ENCODE data around the gene TMEM168. TPM values are rescaled to one million over a fixed set of nuclear protein-coding genes. Genes with fewer than 3 reads are reported as not detected.

The TMEM168 gene
- total RNA-seq, 1 donor from 2014 or later = 29.4 TPM

DNA sequence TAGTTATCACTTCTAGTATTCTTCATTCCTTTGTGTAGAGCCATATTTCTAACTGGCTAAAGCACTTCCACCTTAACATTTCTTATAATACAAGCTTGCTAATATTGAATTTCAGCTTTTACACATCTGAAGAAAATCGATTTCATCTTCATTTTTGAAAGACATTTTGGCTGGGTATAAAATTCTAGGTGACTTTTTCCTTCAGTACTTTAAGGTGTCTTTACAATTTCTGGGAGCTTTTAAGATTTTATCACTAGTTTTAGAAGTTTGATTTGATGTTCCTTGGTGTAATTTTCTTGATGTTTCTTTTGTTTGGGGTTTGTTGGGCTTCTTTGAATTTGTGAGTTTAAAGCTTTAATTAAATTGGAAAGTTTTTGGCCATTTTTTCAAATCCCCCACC, 38.5 kb upstream of the TMEM168 start:
- Mint-ChIP-seq H3K27me3 (ENCODE audit: insufficient read depth, low read depth) (no peaks in the 10 kb centered on the region), H3K27ac (no peak overlapping the region), H3K4me3 (no peak overlapping the region), H3K36me3 (peaks cover 57% of the 10 kb centered on the region), H3K4me1 (no peaks in the 10 kb centered on the region), H3K9me3 (peaks cover 15% of the 10 kb centered on the region)
- H3K36me3 ChIP-seq = peaks cover 38% of the 10 kb centered on the region
- no peak overlapping the region for H3K4me2 ChIP-seq
- H3K9me3 ChIP-seq (ENCODE audit: low read depth) = no peaks in the 10 kb centered on the region
- no peaks in the 10 kb centered on the region for H3F3A ChIP-seq (ENCODE audit: low read depth)
- H3K4me1 ChIP-seq = no peaks in the 10 kb centered on the region
- H4K20me1 ChIP-seq (ENCODE audit: low read depth) = no peaks in the 10 kb centered on the region
- no peak overlapping the region for H3K9ac ChIP-seq
- no peaks in the 10 kb centered on the region for H3K27me3 ChIP-seq
- no peak overlapping the region for H3K4me3 ChIP-seq
- TF ChIP-seq EZH2 (IDR thresholded peaks at IDR 0.05) (no peak), EZH2phosphoT487 (IDR thresholded peaks at IDR 0.05) (no peak)
- TF ChIP-seq, protein P1, sequence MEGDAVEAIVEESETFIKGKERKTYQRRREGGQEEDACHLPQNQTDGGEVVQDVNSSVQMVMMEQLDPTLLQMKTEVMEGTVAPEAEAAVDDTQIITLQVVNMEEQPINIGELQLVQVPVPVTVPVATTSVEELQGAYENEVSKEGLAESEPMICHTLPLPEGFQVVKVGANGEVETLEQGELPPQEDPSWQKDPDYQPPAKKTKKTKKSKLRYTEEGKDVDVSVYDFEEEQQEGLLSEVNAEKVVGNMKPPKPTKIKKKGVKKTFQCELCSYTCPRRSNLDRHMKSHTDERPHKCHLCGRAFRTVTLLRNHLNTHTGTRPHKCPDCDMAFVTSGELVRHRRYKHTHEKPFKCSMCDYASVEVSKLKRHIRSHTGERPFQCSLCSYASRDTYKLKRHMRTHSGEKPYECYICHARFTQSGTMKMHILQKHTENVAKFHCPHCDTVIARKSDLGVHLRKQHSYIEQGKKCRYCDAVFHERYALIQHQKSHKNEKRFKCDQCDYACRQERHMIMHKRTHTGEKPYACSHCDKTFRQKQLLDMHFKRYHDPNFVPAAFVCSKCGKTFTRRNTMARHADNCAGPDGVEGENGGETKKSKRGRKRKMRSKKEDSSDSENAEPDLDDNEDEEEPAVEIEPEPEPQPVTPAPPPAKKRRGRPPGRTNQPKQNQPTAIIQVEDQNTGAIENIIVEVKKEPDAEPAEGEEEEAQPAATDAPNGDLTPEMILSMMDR (IDR thresholded peaks at IDR 0.05) = no peak
- no peaks in the 10 kb centered on the region for H3K79me2 ChIP-seq (ENCODE audit: low read depth)
- no peak overlapping the region for H2AFZ ChIP-seq (replicated peaks)
- no peak overlapping the region for H3K27ac ChIP-seq
- no peak for DNase-seq (ENCODE audit: low spot score)

DNA sequence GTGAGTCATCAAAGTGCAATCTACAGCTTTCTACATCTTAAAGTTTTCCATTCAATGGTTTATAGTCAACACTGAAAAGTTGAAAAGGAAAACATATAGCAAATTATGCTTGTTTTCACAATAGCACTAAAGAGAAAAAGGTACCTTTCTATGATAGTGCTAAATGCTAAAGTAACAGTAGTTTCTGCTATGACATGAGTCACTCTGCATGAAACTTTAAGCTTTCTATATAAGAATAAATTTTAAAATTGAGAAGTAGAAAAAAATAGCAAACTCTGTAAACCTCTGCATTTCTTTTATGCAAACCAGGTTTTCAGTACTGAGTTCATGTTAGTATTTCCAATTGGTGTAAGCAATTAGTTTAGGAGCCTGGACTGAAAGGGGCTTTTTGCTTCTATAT, 31.2 kb upstream of the TMEM168 start:
- peaks cover 11% of the 10 kb centered on the region for H3K36me3 ChIP-seq
- no peak for DNase-seq (ENCODE audit: low spot score)
- no peak overlapping the region for H3K27ac ChIP-seq
- Mint-ChIP-seq H3K4me1 (no peaks in the 10 kb centered on the region), H3K9me3 (no peaks in the 10 kb centered on the region), H3K27ac (no peak overlapping the region), H3K27me3 (ENCODE audit: insufficient read depth, low read depth) (no peaks in the 10 kb centered on the region), H3K36me3 (peaks cover 27% of the 10 kb centered on the region), H3K4me3 (no peak overlapping the region)
- no peaks in the 10 kb centered on the region for H3K9me3 ChIP-seq (ENCODE audit: low read depth)
- H3K9ac ChIP-seq = no peak overlapping the region
- no peak overlapping the region for H2AFZ ChIP-seq (replicated peaks)
- no peaks in the 10 kb centered on the region for H3K79me2 ChIP-seq (ENCODE audit: low read depth)
- H3K4me3 ChIP-seq = no peak overlapping the region
- no peaks in the 10 kb centered on the region for H3K4me1 ChIP-seq
- no peaks in the 10 kb centered on the region for H4K20me1 ChIP-seq (ENCODE audit: low read depth)
- no peak for TF ChIP-seq EZH2phosphoT487 (IDR thresholded peaks at IDR 0.05)
- no peak overlapping the region for H3K4me2 ChIP-seq
- H3F3A ChIP-seq (ENCODE audit: low read depth) = no peaks in the 10 kb centered on the region
- no peaks in the 10 kb centered on the region for H3K27me3 ChIP-seq

DNA sequence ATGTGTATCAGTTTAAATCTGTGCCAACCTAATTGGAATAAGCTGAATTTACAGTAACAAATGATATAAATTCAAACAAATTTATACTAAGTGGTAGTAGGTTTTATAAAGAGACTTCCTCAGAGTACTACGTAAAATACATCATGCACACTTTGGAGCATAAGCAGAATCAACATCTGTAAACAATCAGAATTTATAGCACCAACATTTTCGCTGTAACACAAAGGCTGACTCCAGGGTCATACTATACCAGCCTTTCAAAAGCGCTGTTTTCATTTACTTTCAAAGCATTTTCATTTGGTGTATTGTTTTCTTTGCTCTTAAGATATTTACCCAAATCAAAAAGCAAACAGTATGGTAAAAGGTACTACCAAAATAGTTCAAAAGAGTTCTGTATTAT, 29.3 kb upstream of the TMEM168 start:
- H3K27me3 Mint-ChIP-seq (ENCODE audit: insufficient read depth, low read depth) = peaks cover 2% of the 10 kb centered on the region
- Histone ChIP-seq H3K4me1 (no peaks in the 10 kb centered on the region), H3K79me2 (ENCODE audit: low read depth) (no peaks in the 10 kb centered on the region), H2AFZ (replicated peaks) (no peak overlapping the region), H3K27me3 (no peaks in the 10 kb centered on the region), H3K9me3 (ENCODE audit: low read depth) (no peaks in the 10 kb centered on the region), H3K27ac (no peak overlapping the region), H3K9ac (no peak overlapping the region), H3K4me3 (no peak overlapping the region), H3F3A (ENCODE audit: low read depth) (no peaks in the 10 kb centered on the region), H4K20me1 (ENCODE audit: low read depth) (no peaks in the 10 kb centered on the region), H3K36me3 (peaks cover 11% of the 10 kb centered on the region), H3K4me2 (no peak overlapping the region)
- peaks cover 3% of the 10 kb centered on the region for H3K9me3 Mint-ChIP-seq
- H3K4me3 Mint-ChIP-seq = no peak overlapping the region
- no peak for DNase-seq (ENCODE audit: low spot score)
- TF ChIP-seq, protein P1 (IDR thresholded peaks at IDR 0.05) = no peak
- TF ChIP-seq EZH2 (IDR thresholded peaks at IDR 0.05) = no peak
- TF ChIP-seq EZH2phosphoT487 (IDR thresholded peaks at IDR 0.05) = no peak
- peaks cover 17% of the 10 kb centered on the region for H3K36me3 Mint-ChIP-seq
- H3K4me1 Mint-ChIP-seq = no peaks in the 10 kb centered on the region
- H3K27ac Mint-ChIP-seq = no peak overlapping the region

DNA sequence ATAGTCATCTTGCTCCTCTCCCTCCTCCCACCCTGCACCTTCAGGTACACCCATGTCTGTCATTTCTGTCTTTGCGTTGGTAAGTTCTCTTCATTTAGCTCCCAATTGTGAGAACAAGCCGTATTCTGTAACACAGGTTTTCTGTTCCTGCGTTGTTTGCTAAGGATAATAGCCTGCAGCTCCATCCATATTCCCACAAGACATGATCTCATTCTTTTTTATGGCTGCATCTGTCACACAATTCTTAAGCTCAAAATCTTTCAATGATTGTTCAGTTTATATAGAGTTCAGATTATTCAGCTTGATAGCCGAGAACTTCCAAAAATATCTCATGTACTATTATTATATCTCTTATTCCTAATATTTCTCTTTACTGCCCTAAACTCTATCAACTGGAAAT, 16.0 kb upstream of the TMEM168 start:
- Mint-ChIP-seq H3K4me3 (no peak overlapping the region), H3K27me3 (ENCODE audit: insufficient read depth, low read depth) (no peaks in the 10 kb centered on the region), H3K27ac (no peak overlapping the region), H3K9me3 (no peaks in the 10 kb centered on the region), H3K36me3 (no peaks in the 10 kb centered on the region), H3K4me1 (no peaks in the 10 kb centered on the region)
- H3K4me1 ChIP-seq = no peaks in the 10 kb centered on the region
- TF ChIP-seq EZH2phosphoT487 (IDR thresholded peaks at IDR 0.05) (no peak), EZH2 (IDR thresholded peaks at IDR 0.05) (no peak)
- TF ChIP-seq, protein P1 (IDR thresholded peaks at IDR 0.05) = no peak
- H3F3A ChIP-seq (ENCODE audit: low read depth) = no peaks in the 10 kb centered on the region
- no peaks in the 10 kb centered on the region for H3K27me3 ChIP-seq
- no peak overlapping the region for H2AFZ ChIP-seq (replicated peaks)
- H4K20me1 ChIP-seq (ENCODE audit: low read depth) = no peaks in the 10 kb centered on the region
- H3K9me3 ChIP-seq (ENCODE audit: low read depth) = no peaks in the 10 kb centered on the region
- no peaks in the 10 kb centered on the region for H3K79me2 ChIP-seq (ENCODE audit: low read depth)
- no peak overlapping the region for H3K4me2 ChIP-seq
- H3K27ac ChIP-seq = no peak overlapping the region
- H3K4me3 ChIP-seq = no peak overlapping the region
- H3K9ac ChIP-seq = no peak overlapping the region
- no peaks in the 10 kb centered on the region for H3K36me3 ChIP-seq
- DNase-seq (ENCODE audit: low spot score) = no peak
